ENCODE data around the gene DYSF. TPM values are rescaled to one million over a fixed set of nuclear protein-coding genes. Genes with fewer than 3 reads are reported as not detected.

Gene DYSF
- total RNA-seq, 1 experiment from 2014 or later, result 0.89 TPM

GRCh38 chr2:71719520-71720282 is 266.3 kb downstream of the DYSF start:
- Histone ChIP-seq H3K36me3 (ENCODE audit: control insufficient read depth in 1 of 2, insufficient read depth in 2 of 2, low read length in 2 of 2) (no peaks in the 10 kb centered on the region), H3K9me3 (ENCODE audit: control insufficient read depth in 1 of 2, insufficient read depth in 1 of 2, low read depth in 1 of 2, low read length in 2 of 2) (no peaks in the 10 kb centered on the region), H3K9me2 (ENCODE audit: insufficient read depth) (no peaks in the 10 kb centered on the region), H4K20me1 (ENCODE audit: insufficient read depth) (no peaks in the 10 kb centered on the region), H3K9ac (ENCODE audit: low read length) (no peak overlapping the region), H3K27me3 (ENCODE audit: insufficient read depth, low read length) (no peaks in the 10 kb centered on the region), H3K79me2 (ENCODE audit: insufficient read depth, low read length) (no peaks in the 10 kb centered on the region), H3K4me3 (replicated peaks in 1 of 2; ENCODE audit: low read depth in 1 of 2, low read length in 2 of 2) (no peak overlapping the region), H3K4me1 (ENCODE audit: control insufficient read depth in 1 of 2, insufficient read depth in 2 of 2, low read length in 2 of 2) (peaks cover 17 to 25% of the 10 kb centered on the region in 2 experiments), H3K4me2 (ENCODE audit: low read length) (no peak overlapping the region), H2AFZ (ENCODE audit: low read depth, low read length, poor library complexity, severe bottlenecking) (no peak overlapping the region), H3K27ac (ENCODE audit: low read depth, low read length) (no peak overlapping the region)
- no peak for TF ChIP-seq SIN3A (IDR thresholded peaks at IDR 0.05; ENCODE audit: low read depth)
- no peak for TF ChIP-seq ZNF274 (IDR thresholded peaks at IDR 0.05; ENCODE audit: low read depth, low read length)
- TF ChIP-seq CBX3 (IDR thresholded peaks at IDR 0.05; ENCODE audit: low read depth), result no peak
- TF ChIP-seq EZH2phosphoT487 (IDR thresholded peaks at IDR 0.05; ENCODE audit: borderline replicate concordance), result no peak
- TF ChIP-seq, protein P1, sequence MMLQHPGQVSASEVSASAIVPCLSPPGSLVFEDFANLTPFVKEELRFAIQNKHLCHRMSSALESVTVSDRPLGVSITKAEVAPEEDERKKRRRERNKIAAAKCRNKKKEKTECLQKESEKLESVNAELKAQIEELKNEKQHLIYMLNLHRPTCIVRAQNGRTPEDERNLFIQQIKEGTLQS (IDR thresholded peaks at IDR 0.05), result no peak
- no peak for TF ChIP-seq TCF7L2 (IDR thresholded peaks at IDR 0.05; ENCODE audit: borderline replicate concordance, extremely low read depth, insufficient read depth, insufficient read length)
- ChIA-PET RAD21 (ENCODE audit: low non-redundant PET in 1 of 2, low total read pairs in 2 of 2, uncharacterized antibody in 2 of 2, unreplicated experiment in 2 of 2) (no interaction called here), POLR2A (no interaction called here), CTCF (no interaction called here)
- BruUV-seq (replicated peaks), result no TSS peak
- intact Hi-C loops (cut with micrococcal nuclease), result no loop called here
- ATAC-seq (no peak), DNase-seq (ENCODE audit: low read depth, low spot score) (no peak)

GRCh38 chr2:71720283-71720560 is 266.9 kb downstream of the DYSF start:
- BruUV-seq (replicated peaks), result no TSS peak
- H3K27me3 ChIP-seq (ENCODE audit: insufficient read depth, low read length), result no peaks in the 10 kb centered on the region
- no peaks in the 10 kb centered on the region for H3K79me2 ChIP-seq (ENCODE audit: insufficient read depth, low read length)
- no peak overlapping the region for H3K4me2 ChIP-seq (ENCODE audit: low read length)
- no peaks in the 10 kb centered on the region for H4K20me1 ChIP-seq (ENCODE audit: insufficient read depth)
- ChIA-PET RAD21 (ENCODE audit: low non-redundant PET in 1 of 2, low total read pairs in 2 of 2, uncharacterized antibody in 2 of 2, unreplicated experiment in 2 of 2) (no interaction called here), POLR2A (no interaction called here), CTCF (no interaction called here)
- no peak overlapping the region for H3K9ac ChIP-seq (ENCODE audit: low read length)
- H3K36me3 ChIP-seq (ENCODE audit: control insufficient read depth in 1 of 2, insufficient read depth in 2 of 2, low read length in 2 of 2), result no peaks in the 10 kb centered on the region
- no peak overlapping the region for H2AFZ ChIP-seq (ENCODE audit: low read depth, low read length, poor library complexity, severe bottlenecking)
- no peak for DNase-seq (ENCODE audit: low read depth, low spot score)
- no peak overlapping the region for H3K4me3 ChIP-seq (replicated peaks in 1 of 2; ENCODE audit: low read depth in 1 of 2, low read length in 2 of 2)
- peaks cover 0 to 5% of the 10 kb centered on the region in 2 experiments; a peak in 1 of 4 replicates for H3K9me3 ChIP-seq (ENCODE audit: control insufficient read depth in 1 of 2, insufficient read depth in 1 of 2, low read depth in 1 of 2, low read length in 2 of 2)
- H3K9me2 ChIP-seq (ENCODE audit: insufficient read depth), result no peaks in the 10 kb centered on the region
- H3K4me1 ChIP-seq (ENCODE audit: control insufficient read depth in 1 of 2, insufficient read depth in 2 of 2, low read length in 2 of 2), result peaks cover 17 to 25% of the 10 kb centered on the region in 2 experiments
- ATAC-seq, result no peak
- intact Hi-C loops (cut with micrococcal nuclease), result no loop called here
- no peak for TF ChIP-seq CBX3 (IDR thresholded peaks at IDR 0.05; ENCODE audit: low read depth)
- TF ChIP-seq, protein P1 (IDR thresholded peaks at IDR 0.05), result no peak
- no peak for TF ChIP-seq CTCF (IDR thresholded peaks at IDR 0.05 in 2 of 3, conservative IDR thresholded peaks at IDR 0.05 in 1 of 3; ENCODE audit: borderline replicate concordance in 1 of 3, insufficient read depth in 1 of 3, low read depth in 2 of 3, low read length in 2 of 3)
- TF ChIP-seq SP1 (IDR thresholded peaks at IDR 0.05; ENCODE audit: low read depth), result no peak
- no peak for TF ChIP-seq CEBPB (IDR thresholded peaks at IDR 0.05; ENCODE audit: low read depth)
- TF ChIP-seq RAD21 (IDR thresholded peaks at IDR 0.05; ENCODE audit: low read depth), result no peak
- TF ChIP-seq YY1 (IDR thresholded peaks at IDR 0.05; ENCODE audit: extremely low read depth, insufficient replicate concordance, low read depth, low read length), result no peak
- TF ChIP-seq FOSL1 (IDR thresholded peaks at IDR 0.05; ENCODE audit: low read depth), result no peak
- no peak for TF ChIP-seq POLR2A (IDR thresholded peaks at IDR 0.05; ENCODE audit: borderline replicate concordance, extremely low read depth, insufficient read depth, insufficient read length)
- no peak for TF ChIP-seq EZH2phosphoT487 (IDR thresholded peaks at IDR 0.05; ENCODE audit: borderline replicate concordance)
- no peak for TF ChIP-seq JUND (IDR thresholded peaks at IDR 0.05)
- TF ChIP-seq POLR2AphosphoS5 (IDR thresholded peaks at IDR 0.05; ENCODE audit: low read depth, low read length), result no peak
- no peak for TF ChIP-seq EGR1 (IDR thresholded peaks at IDR 0.05; ENCODE audit: low read depth)
- no peak for TF ChIP-seq ELF1 (IDR thresholded peaks at IDR 0.05; ENCODE audit: borderline replicate concordance, low read depth)
- TF ChIP-seq TCF7L2 (IDR thresholded peaks at IDR 0.05; ENCODE audit: borderline replicate concordance, extremely low read depth, insufficient read depth, insufficient read length), result no peak
- H3K27ac ChIP-seq (ENCODE audit: low read depth, low read length), result no peak overlapping the region
